Measurements from ENCODE around the gene GREB1L. TPM values are rescaled to one million over a fixed set of nuclear protein-coding genes. Genes with fewer than 3 reads are reported as not detected.

GREB1L gene
- total RNA-seq, 1 donor from 2014 or later: 8.6 TPM

DNA sequence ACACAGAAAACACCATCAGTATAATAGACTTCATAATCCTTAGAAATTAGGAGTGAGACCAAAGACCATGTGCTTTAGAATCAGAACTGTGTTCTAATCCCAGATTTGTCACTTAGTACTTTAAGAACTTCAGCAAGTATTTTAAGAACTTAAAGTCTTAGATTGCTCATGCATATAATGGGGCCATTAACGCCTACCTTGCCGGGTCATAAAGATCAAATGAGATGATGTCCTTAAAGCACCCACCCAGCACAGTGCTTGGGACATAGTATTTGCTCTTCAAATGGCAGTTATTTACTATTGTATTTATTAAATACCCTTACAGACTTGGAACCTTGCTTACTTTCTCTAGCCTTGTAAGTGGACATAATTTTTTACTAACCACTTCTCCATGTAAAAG is 156.1 kb downstream of the GREB1L start:
- Mint-ChIP-seq H3K9me3 (ENCODE audit: low read depth) (no peaks in the 10 kb centered on the region), H3K4me1 (ENCODE audit: low read depth) (no peaks in the 10 kb centered on the region), H3K4me3 (ENCODE audit: low read depth) (no peak overlapping the region), H3K36me3 (ENCODE audit: insufficient read depth) (no peaks in the 10 kb centered on the region), H3K27me3 (no peaks in the 10 kb centered on the region), H3K27ac (no peak overlapping the region)
- no peak for DNase-seq (ENCODE audit: low spot score, unreplicated experiment)
- TF ChIP-seq, protein P1, sequence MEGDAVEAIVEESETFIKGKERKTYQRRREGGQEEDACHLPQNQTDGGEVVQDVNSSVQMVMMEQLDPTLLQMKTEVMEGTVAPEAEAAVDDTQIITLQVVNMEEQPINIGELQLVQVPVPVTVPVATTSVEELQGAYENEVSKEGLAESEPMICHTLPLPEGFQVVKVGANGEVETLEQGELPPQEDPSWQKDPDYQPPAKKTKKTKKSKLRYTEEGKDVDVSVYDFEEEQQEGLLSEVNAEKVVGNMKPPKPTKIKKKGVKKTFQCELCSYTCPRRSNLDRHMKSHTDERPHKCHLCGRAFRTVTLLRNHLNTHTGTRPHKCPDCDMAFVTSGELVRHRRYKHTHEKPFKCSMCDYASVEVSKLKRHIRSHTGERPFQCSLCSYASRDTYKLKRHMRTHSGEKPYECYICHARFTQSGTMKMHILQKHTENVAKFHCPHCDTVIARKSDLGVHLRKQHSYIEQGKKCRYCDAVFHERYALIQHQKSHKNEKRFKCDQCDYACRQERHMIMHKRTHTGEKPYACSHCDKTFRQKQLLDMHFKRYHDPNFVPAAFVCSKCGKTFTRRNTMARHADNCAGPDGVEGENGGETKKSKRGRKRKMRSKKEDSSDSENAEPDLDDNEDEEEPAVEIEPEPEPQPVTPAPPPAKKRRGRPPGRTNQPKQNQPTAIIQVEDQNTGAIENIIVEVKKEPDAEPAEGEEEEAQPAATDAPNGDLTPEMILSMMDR (IDR thresholded peaks at IDR 0.05; ENCODE audit: unreplicated experiment): no peak

DNA sequence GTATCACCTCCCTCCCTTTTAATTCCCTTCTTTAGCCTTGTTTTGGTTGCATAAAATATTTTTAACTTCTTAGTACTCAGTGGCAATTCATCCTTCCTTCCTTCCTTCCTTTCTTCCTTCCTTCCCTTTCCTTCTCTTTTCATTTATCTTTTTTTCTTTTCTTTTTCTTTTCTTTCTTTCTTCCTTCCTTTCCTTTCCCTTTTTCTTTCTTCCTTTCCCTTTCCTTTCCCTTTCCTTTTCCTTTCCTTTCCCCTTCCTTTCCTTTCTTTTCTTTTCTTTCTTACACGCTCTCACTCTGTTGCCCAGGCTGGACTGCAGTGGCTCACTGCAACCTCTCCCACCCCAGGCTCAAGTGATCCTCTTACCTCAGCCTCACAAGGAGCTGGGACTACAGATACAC is 160.2 kb downstream of the GREB1L start:
- TF ChIP-seq, protein P1 (IDR thresholded peaks at IDR 0.05; ENCODE audit: unreplicated experiment): no peak
- Mint-ChIP-seq H3K4me1 (ENCODE audit: low read depth) (no peaks in the 10 kb centered on the region), H3K9me3 (ENCODE audit: low read depth) (no peaks in the 10 kb centered on the region), H3K27me3 (no peaks in the 10 kb centered on the region), H3K27ac (no peak overlapping the region), H3K4me3 (ENCODE audit: low read depth) (no peak overlapping the region), H3K36me3 (ENCODE audit: insufficient read depth) (no peaks in the 10 kb centered on the region)
- DNase-seq (ENCODE audit: low spot score, unreplicated experiment): no peak

DNA sequence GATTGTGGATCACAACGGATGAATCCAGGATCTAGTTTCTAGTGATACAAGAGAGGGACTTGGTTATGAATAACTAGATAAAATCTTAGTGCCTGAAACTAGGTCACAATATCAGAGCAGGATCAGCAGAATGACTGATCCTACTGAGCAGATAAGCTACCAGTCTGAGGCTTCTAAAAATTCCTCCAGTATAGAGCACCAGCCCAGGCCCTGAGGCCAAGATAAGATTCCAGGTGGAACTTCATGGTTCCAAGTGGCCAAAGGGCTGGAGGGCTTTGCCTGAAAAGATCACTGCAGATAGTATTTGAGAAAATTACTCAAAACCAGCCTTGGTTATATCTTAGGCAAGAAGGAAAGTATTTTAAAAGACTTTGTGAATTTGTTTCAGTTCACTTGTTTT is 162.4 kb downstream of the GREB1L start:
- Mint-ChIP-seq H3K27me3 (no peaks in the 10 kb centered on the region), H3K4me3 (ENCODE audit: low read depth) (no peak overlapping the region), H3K9me3 (ENCODE audit: low read depth) (no peaks in the 10 kb centered on the region), H3K27ac (no peak overlapping the region), H3K4me1 (ENCODE audit: low read depth) (no peaks in the 10 kb centered on the region), H3K36me3 (ENCODE audit: insufficient read depth) (no peaks in the 10 kb centered on the region)
- no peak for DNase-seq (ENCODE audit: low spot score, unreplicated experiment)
- TF ChIP-seq, protein P1 (IDR thresholded peaks at IDR 0.05; ENCODE audit: unreplicated experiment): no peak

DNA sequence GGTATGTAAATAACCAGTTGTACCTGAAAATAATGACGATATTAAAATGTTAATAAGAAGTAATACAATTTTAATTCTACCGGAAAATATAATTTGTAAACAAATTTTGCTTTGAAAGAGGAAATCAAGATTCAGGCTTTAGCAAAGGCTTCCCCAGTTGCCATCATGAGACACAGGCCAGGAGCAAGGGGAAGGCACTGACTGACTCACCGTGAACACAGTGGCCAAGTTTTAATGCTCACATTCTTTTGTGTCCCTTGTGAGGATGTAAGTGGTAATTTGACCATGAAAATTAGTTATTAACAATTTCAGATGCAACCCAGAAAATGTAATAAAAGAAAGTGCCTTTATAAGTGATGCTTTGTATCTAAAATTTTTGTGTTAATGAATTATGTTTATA is 164.1 kb downstream of the GREB1L start:
- no peak for DNase-seq (ENCODE audit: low spot score, unreplicated experiment)
- no peak overlapping the region for H3K27ac Mint-ChIP-seq
- no peaks in the 10 kb centered on the region for H3K36me3 Mint-ChIP-seq (ENCODE audit: insufficient read depth)
- no peak overlapping the region for H3K4me3 Mint-ChIP-seq (ENCODE audit: low read depth)
- H3K4me1 Mint-ChIP-seq (ENCODE audit: low read depth): no peaks in the 10 kb centered on the region
- H3K27me3 Mint-ChIP-seq: no peaks in the 10 kb centered on the region
- no peaks in the 10 kb centered on the region for H3K9me3 Mint-ChIP-seq (ENCODE audit: low read depth)
- TF ChIP-seq, protein P1 (IDR thresholded peaks at IDR 0.05; ENCODE audit: unreplicated experiment): no peak

DNA sequence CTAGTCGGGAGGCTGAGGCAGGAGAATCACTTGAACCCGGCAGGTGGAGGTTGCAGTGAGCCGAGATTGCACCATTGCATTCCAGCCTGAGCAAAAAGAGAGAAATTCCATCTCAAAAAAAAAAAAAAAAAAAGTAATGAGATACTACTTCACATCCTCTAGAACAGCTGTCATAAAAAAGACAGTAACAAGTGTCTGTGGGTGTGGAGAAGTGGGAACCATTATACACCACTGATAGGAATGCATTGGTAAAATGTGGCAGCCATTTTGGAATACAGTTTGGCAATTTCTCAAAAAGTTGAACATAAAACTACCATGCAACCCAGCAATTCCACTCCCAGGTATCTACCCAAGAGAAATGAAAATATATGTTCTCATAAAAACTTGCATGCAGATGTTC is 166.6 kb downstream of the GREB1L start:
- Mint-ChIP-seq H3K27ac (no peak overlapping the region), H3K36me3 (ENCODE audit: insufficient read depth) (no peaks in the 10 kb centered on the region), H3K4me3 (ENCODE audit: low read depth) (no peak overlapping the region), H3K9me3 (ENCODE audit: low read depth) (no peaks in the 10 kb centered on the region), H3K4me1 (ENCODE audit: low read depth) (no peaks in the 10 kb centered on the region), H3K27me3 (no peaks in the 10 kb centered on the region)
- no peak for DNase-seq (ENCODE audit: low spot score, unreplicated experiment)
- TF ChIP-seq, protein P1 (IDR thresholded peaks at IDR 0.05; ENCODE audit: unreplicated experiment): no peak
